Cortex of kidney (tissue), 1 donor: Measurements from ENCODE around the gene SS18.

Source experiments
- DNase-seq: peaks from one replicate; lab custom pipeline; 2025; lab: John Stamatoyannopoulos, UW

The SS18 gene

GRCh38 chr18:26002375-26002910, 88.0 kb downstream of the SS18 start:
- no peak for DNase-seq

GRCh38 chr18:25998461-25998860, 92.0 kb downstream of the SS18 start:
- DNase-seq = no peak

- DNase-seq = no peak
Observed at GRCh38 chr18:25992566-25992965, 97.8 kb downstream of the SS18 start.

GRCh38 chr18:25990473-25990872, 99.9 kb downstream of the SS18 start:
- DNase-seq = no peak

GRCh38 chr18:25985707-25986394, 104.6 kb downstream of the SS18 start:
- no peak for DNase-seq

GRCh38 chr18:25983730-25984129, 106.7 kb downstream of the SS18 start:
- no peak for DNase-seq

GRCh38 chr18:25982961-25983360, 107.5 kb downstream of the SS18 start:
- no peak for DNase-seq

- no peak for DNase-seq
Observed at GRCh38 chr18:25982153-25982552, 108.3 kb downstream of the SS18 start.

- DNase-seq = no peak
Observed at GRCh38 chr18:25979369-25980040, 110.9 kb downstream of the SS18 start.

GRCh38 chr18:25976554-25976953, 113.9 kb downstream of the SS18 start:
- no peak for DNase-seq

- DNase-seq = no peak
Observed at GRCh38 chr18:25974630-25975077, 115.8 kb downstream of the SS18 start.
